T-cell (primary cell): ENCODE measurements around the gene MYBPHL. TPM values are rescaled to one million over a fixed set of nuclear protein-coding genes. Genes with fewer than 3 reads are reported as not detected.

ENCODE experiments used
- ATAC-seq, 4 experiments: fragments of 200-7000 bp in 3 of 4; fragments of 150-1000 bp in 1 of 4; cut with Tn5 transposase; replicated peaks in 1 of 4; 1 replicate in 3 of 4; 2 replicates in 1 of 4; pipeline ENCODE4 v1.10.0; 2021; ENCODE audit warnings: moderate library complexity in 3 of 4, mild to moderate bottlenecking in 2 of 4, moderate number of reproducible peaks in 1 of 4
- CTCF ChIA-PET, 2 donors: fragments of 300-600 bp; sonication (Branson Sonifier 250); formaldehyde crosslinking; loops; one replicate each; lab custom pipeline; 2022; ENCODE audit warnings: antibody characterized with exemption in 2 of 2; lab: Charles Lee
- POLR2A ChIA-PET, 2 donors: fragments of 300-600 bp; sonication (Branson Sonifier 250); formaldehyde crosslinking; loops; one replicate each; lab custom pipeline; 2022; ENCODE audit warnings: antibody characterized with exemption in 2 of 2; lab: Charles Lee
- DNase-seq, 35 experiments: peaks; one replicate each; pipeline versions ENCODE4 v3.0.0 to v3.0.0-alpha.2; 2013 to 2023
- H3K27ac ChIP-seq: one replicate; pipeline ENCODE4 v1.5.1; 2013; ENCODE audit warnings: low read length
- H3K27me3 ChIP-seq, 2 experiments: replicated peaks in 1 of 2; 1 replicate in 1 of 2; 2 replicates in 1 of 2; pipeline versions ENCODE4 v1.6.1 to v1.7.0; 2013; ENCODE audit warnings: low read length in 1 of 2, mixed read lengths in 1 of 2; ENCODE audit not compliant: control insufficient read depth in 2 of 2, insufficient read depth in 2 of 2; ENCODE audit errors: extremely low read depth in 1 of 2
- H3K36me3 ChIP-seq, 2 donors: 1 replicate in 1 of 2; 2 replicates in 1 of 2; pipeline versions ENCODE4 v1.6.1 to v1.7.0; 2013; ENCODE audit warnings: low read length in 1 of 2; ENCODE audit not compliant: control insufficient read depth in 2 of 2, insufficient read depth in 1 of 2; ENCODE audit errors: extremely low read depth in 1 of 2
- H3K4me1 ChIP-seq, 2 experiments: 1 replicate in 1 of 2; 2 replicates in 1 of 2; pipeline versions ENCODE4 v1.6.1 to v1.7.0; 2013; ENCODE audit warnings: low read length in 2 of 2, mixed read lengths in 1 of 2; ENCODE audit not compliant: insufficient read depth in 2 of 2, control insufficient read depth in 1 of 2; ENCODE audit errors: extremely low read depth in 1 of 2
- H3K4me3 ChIP-seq, 2 donors: 1 replicate in 1 of 2; 2 replicates in 1 of 2; pipeline versions ENCODE4 v1.5.1 to v1.7.0; 2013; ENCODE audit warnings: mild to moderate bottlenecking in 2 of 2, low read length in 1 of 2, moderate library complexity in 1 of 2; ENCODE audit not compliant: control insufficient read depth in 1 of 2; ENCODE audit errors: extremely low read depth in 1 of 2
- H3K9me3 ChIP-seq: 2 replicates; pipeline ENCODE4 v1.7.0; 2013
- H3K27ac Mint-ChIP-seq, 2 donors: one replicate each; pipeline ENCODE4 v1.8.0; 2020 to 2021; ENCODE audit warnings: mild to moderate bottlenecking in 2 of 2, mixed read lengths in 2 of 2
- H3K27me3 Mint-ChIP-seq, 2 donors: one replicate each; pipeline ENCODE4 v1.8.0; 2021 to 2022; ENCODE audit warnings: mixed read lengths in 2 of 2
- H3K36me3 Mint-ChIP-seq: one replicate; pipeline ENCODE4 v1.8.0; 2021; ENCODE audit warnings: mixed read lengths
- H3K4me1 Mint-ChIP-seq, 3 donors: one replicate each; pipeline ENCODE4 v1.8.0; 2020 to 2022; ENCODE audit warnings: mixed read lengths in 3 of 3, mild to moderate bottlenecking in 1 of 3
- H3K4me3 Mint-ChIP-seq, 3 donors: one replicate each; pipeline ENCODE4 v1.8.0; 2020 to 2022; ENCODE audit warnings: mild to moderate bottlenecking in 3 of 3, mixed read lengths in 3 of 3, moderate library complexity in 3 of 3
- H3K9me3 Mint-ChIP-seq, 3 donors: one replicate each; pipeline ENCODE4 v1.8.0; 2020 to 2022; ENCODE audit warnings: mixed read lengths in 3 of 3
- WGBS: methylation state at CpG from one replicate; pipeline ENCODE4 v1.1.5; 2013; ENCODE audit warnings: missing lambda C conversion rate; ENCODE audit not compliant: insufficient coverage; 5-methylcytosine and 5-hydroxymethylcytosine counted together
- total RNA-seq, 35 experiments: library from RNA in 6 of 35; stranded (reverse) in 6 of 35; fragments of 120-200 nt in 1 of 35; gene quantifications; one replicate each; pipeline versions ENCODE4 v1.2.1 to v1.2.4 and lab custom pipeline; 2013 to 2026

MYBPHL gene
- total RNA-seq, 5 donors from 2014 or later (not counting 1 experiment from before 2014, with no cell fraction given): not detected

GRCh38 chr1:109269212-109269980 is 37.4 kb downstream of the MYBPHL start:
- Histone ChIP-seq H3K4me1 (no peaks in the 10 kb centered on the region), H3K27me3 (peaks cover 0 to 7% of the 10 kb centered on the region in 2 experiments), H3K9me3 (no peaks in the 10 kb centered on the region), H3K27ac (no peak overlapping the region), H3K4me3 (no peak overlapping the region), H3K36me3 (peaks cover 0 to 10% of the 10 kb centered on the region in 2 donors)
- no peak overlapping the region for H3K27ac Mint-ChIP-seq
- ATAC-seq (no peak), DNase-seq (no peak)
- 85% methylated on average over 31 of the region's 33 CpGs for WGBS
- H3K36me3 Mint-ChIP-seq: peaks cover 2% of the 10 kb centered on the region
- H3K9me3 Mint-ChIP-seq: no peaks in the 10 kb centered on the region
- peaks cover 0 to 3% (median 0%) of the 10 kb centered on the region in 3 donors for H3K4me1 Mint-ChIP-seq
- H3K4me3 Mint-ChIP-seq: no peak overlapping the region
- ChIA-PET CTCF (interaction anchor here in 1 of 2 donors (0.5 kb wide), 1 partner anchor 130 kb away, joined by 7 read pairs; no protein-coding TSS in a partner anchor), POLR2A (no interaction called here)
- peaks cover 0 to 3% of the 10 kb centered on the region in 2 donors for H3K27me3 Mint-ChIP-seq

GRCh38 chr1:109268431-109269211 is 38.2 kb downstream of the MYBPHL start:
- DNase-seq: no peak
- ChIA-PET POLR2A (no interaction called here), CTCF (interaction anchor here in 1 of 2 donors (1.0 kb wide), 1 partner anchor 130 kb away, joined by 3 read pairs; the partner anchor contains the start of gene SORT1)
- no peak overlapping the region for H3K4me3 ChIP-seq
- peaks cover 0 to 10% of the 10 kb centered on the region in 2 donors for H3K36me3 ChIP-seq
- no peak overlapping the region for H3K27ac ChIP-seq
- no peak overlapping the region for H3K4me3 Mint-ChIP-seq
- ATAC-seq: no peak
- no peak overlapping the region for H3K27ac Mint-ChIP-seq
- H3K4me1 Mint-ChIP-seq: peaks cover 0 to 2% (median under 1%) of the 10 kb centered on the region in 3 donors
- H3K36me3 Mint-ChIP-seq: peaks cover 2% of the 10 kb centered on the region
- H3K4me1 ChIP-seq: peaks cover 0 to 2% of the 10 kb centered on the region in 2 experiments
- peaks cover 0 to 8% of the 10 kb centered on the region in 2 experiments for H3K27me3 ChIP-seq
- H3K9me3 Mint-ChIP-seq: no peaks in the 10 kb centered on the region
- no peaks in the 10 kb centered on the region for H3K9me3 ChIP-seq
- no peaks in the 10 kb centered on the region for H3K27me3 Mint-ChIP-seq
- 92% methylated on average over 16 of the region's 29 CpGs for WGBS

GRCh38 chr1:109267743-109268300 is 39.0 kb downstream of the MYBPHL start:
- CTCF ChIA-PET: interaction anchor here in 1 of 2 donors (0.6 to 1.0 kb wide), 2 partner anchors 40 to 130 kb away, joined by 3 to 10 read pairs; partner anchors contain the start of gene SORT1
- peaks cover 2% of the 10 kb centered on the region for H3K36me3 Mint-ChIP-seq
- no peaks in the 10 kb centered on the region for H3K27me3 Mint-ChIP-seq
- Histone ChIP-seq H3K9me3 (no peaks in the 10 kb centered on the region), H3K4me1 (peaks cover 0 to 7% of the 10 kb centered on the region in 2 experiments), H3K27ac (no peak overlapping the region), H3K36me3 (peaks cover 0 to 10% of the 10 kb centered on the region in 2 donors), H3K4me3 (no peak overlapping the region), H3K27me3 (peaks cover 0 to 11% of the 10 kb centered on the region in 2 experiments)
- POLR2A ChIA-PET: no interaction called here
- ATAC-seq (no peak), DNase-seq (no peak)
- H3K4me1 Mint-ChIP-seq: peaks cover 2 to 6% (median 3%) of the 10 kb centered on the region in 3 donors
- H3K9me3 Mint-ChIP-seq: no peaks in the 10 kb centered on the region
- WGBS: 97% methylated on average over 14 of the region's 17 CpGs
- no peak overlapping the region for H3K27ac Mint-ChIP-seq
- no peak overlapping the region for H3K4me3 Mint-ChIP-seq

- no peaks in the 10 kb centered on the region for H3K27me3 Mint-ChIP-seq
- H3K9me3 ChIP-seq: no peaks in the 10 kb centered on the region
- no peak overlapping the region for H3K4me3 Mint-ChIP-seq
- ChIA-PET POLR2A (no interaction called here), CTCF (interaction anchor here in 1 of 2 donors (1.0 kb wide), 1 partner anchor 265 kb away, joined by 12 read pairs; no protein-coding TSS in a partner anchor)
- H3K27ac ChIP-seq: no peak overlapping the region
- H3K36me3 ChIP-seq: peaks cover 0 to 10% of the 10 kb centered on the region in 2 donors
- peaks cover 0 to 5% of the 10 kb centered on the region in 2 experiments for H3K27me3 ChIP-seq
- H3K4me1 Mint-ChIP-seq: peaks cover 2 to 6% (median 3%) of the 10 kb centered on the region in 3 donors
- ATAC-seq (no peak), DNase-seq (no peak)
- H3K4me1 ChIP-seq: peaks cover 0 to 7% of the 10 kb centered on the region in 2 experiments
- 76% methylated on average over 9 of the region's 11 CpGs for WGBS
- H3K4me3 ChIP-seq: no peak overlapping the region
- H3K9me3 Mint-ChIP-seq: no peaks in the 10 kb centered on the region
- H3K27ac Mint-ChIP-seq: no peak overlapping the region
- H3K36me3 Mint-ChIP-seq: peaks cover 2% of the 10 kb centered on the region
Measured at GRCh38 chr1:109266965-109267364, 39.8 kb downstream of the MYBPHL start.

GRCh38 chr1:109265741-109266330 is 41.0 kb downstream of the MYBPHL start:
- Histone ChIP-seq H3K4me3 (no peak overlapping the region), H3K27ac (no peak overlapping the region), H3K4me1 (peaks cover 0 to 7% of the 10 kb centered on the region in 2 experiments), H3K36me3 (peaks cover 0 to 10% of the 10 kb centered on the region in 2 donors), H3K9me3 (no peaks in the 10 kb centered on the region), H3K27me3 (peaks cover 0 to 5% of the 10 kb centered on the region in 2 experiments)
- Mint-ChIP-seq H3K9me3 (no peaks in the 10 kb centered on the region), H3K4me3 (no peak overlapping the region), H3K27me3 (no peaks in the 10 kb centered on the region), H3K36me3 (peaks cover 2% of the 10 kb centered on the region), H3K27ac (no peak overlapping the region), H3K4me1 (peaks cover 2 to 6% (median 3%) of the 10 kb centered on the region in 3 donors)
- WGBS: 98% methylated on average over 10 of the region's 13 CpGs
- DNase-seq: no peak
- no peak for ATAC-seq
- ChIA-PET CTCF (interaction anchor here in 1 of 2 donors (0.8 to 1.8 kb wide), 3 partner anchors 9 to 267 kb away, joined by 3 to 12 read pairs (median 5); no protein-coding TSS in a partner anchor), POLR2A (no interaction called here)
